GM21515 (cell line): Measurements from ENCODE around the gene MPRIP.

Source experiments
- ATAC-seq: cut with Tn5 transposase; IDR thresholded peaks from one replicate; pipeline ENCODE4 v1.9.1; 2021; ENCODE audit not compliant: unreplicated experiment

The MPRIP gene

GRCh38 chr17:17108451-17109049 lies 66.3 kb downstream of the MPRIP start:
- ATAC-seq: no peak

GRCh38 chr17:17109256-17109655 lies 67.0 kb downstream of the MPRIP start:
- no peak for ATAC-seq

- ATAC-seq: no peak
These were observed 67.7 kb downstream of the MPRIP start for GRCh38 chr17:17109907-17110306.

- ATAC-seq: no peak
These were observed 68.3 kb downstream of the MPRIP start for GRCh38 chr17:17110520-17110919.

- ATAC-seq: no peak
These were observed 69.4 kb downstream of the MPRIP start for GRCh38 chr17:17111401-17112393.

- no peak for ATAC-seq
These were observed 70.5 kb downstream of the MPRIP start for GRCh38 chr17:17112628-17113200.

GRCh38 chr17:17114592-17115225 lies 72.5 kb downstream of the MPRIP start:
- no peak for ATAC-seq

GRCh38 chr17:17115620-17116019 lies 73.4 kb downstream of the MPRIP start:
- no peak for ATAC-seq

GRCh38 chr17:17116406-17116805 lies 74.1 kb downstream of the MPRIP start:
- no peak for ATAC-seq

- no peak for ATAC-seq
These were observed 75.7 kb downstream of the MPRIP start for GRCh38 chr17:17117923-17118322.

GRCh38 chr17:17118399-17118798 lies 76.1 kb downstream of the MPRIP start:
- ATAC-seq: no peak

GRCh38 chr17:17119106-17119505 lies 76.8 kb downstream of the MPRIP start:
- ATAC-seq: no peak

GRCh38 chr17:17119533-17119932 lies 77.3 kb downstream of the MPRIP start:
- ATAC-seq: no peak

- no peak for ATAC-seq
These were observed 78.0 kb downstream of the MPRIP start for GRCh38 chr17:17120294-17120693.

- no peak for ATAC-seq
These were observed 78.4 kb downstream of the MPRIP start for GRCh38 chr17:17120701-17121100.

- no peak for ATAC-seq
These were observed 78.9 kb downstream of the MPRIP start for GRCh38 chr17:17121162-17121561.

- ATAC-seq: no peak
These were observed 80.7 kb downstream of the MPRIP start for GRCh38 chr17:17122781-17123483.

- ATAC-seq: no peak
These were observed 82.1 kb downstream of the MPRIP start for GRCh38 chr17:17124341-17124740.

GRCh38 chr17:17125136-17126084 lies 83.2 kb downstream of the MPRIP start:
- ATAC-seq: no peak
